GM21825 (cell line): Measurements from ENCODE around the gene UACA.

ENCODE experiments used
- ATAC-seq: cut with Tn5 transposase; IDR thresholded peaks from one replicate; pipeline ENCODE4 v1.9.1; 2021; ENCODE audit warnings: mild to moderate bottlenecking, moderate library complexity; ENCODE audit not compliant: unreplicated experiment

Gene UACA

DNA sequence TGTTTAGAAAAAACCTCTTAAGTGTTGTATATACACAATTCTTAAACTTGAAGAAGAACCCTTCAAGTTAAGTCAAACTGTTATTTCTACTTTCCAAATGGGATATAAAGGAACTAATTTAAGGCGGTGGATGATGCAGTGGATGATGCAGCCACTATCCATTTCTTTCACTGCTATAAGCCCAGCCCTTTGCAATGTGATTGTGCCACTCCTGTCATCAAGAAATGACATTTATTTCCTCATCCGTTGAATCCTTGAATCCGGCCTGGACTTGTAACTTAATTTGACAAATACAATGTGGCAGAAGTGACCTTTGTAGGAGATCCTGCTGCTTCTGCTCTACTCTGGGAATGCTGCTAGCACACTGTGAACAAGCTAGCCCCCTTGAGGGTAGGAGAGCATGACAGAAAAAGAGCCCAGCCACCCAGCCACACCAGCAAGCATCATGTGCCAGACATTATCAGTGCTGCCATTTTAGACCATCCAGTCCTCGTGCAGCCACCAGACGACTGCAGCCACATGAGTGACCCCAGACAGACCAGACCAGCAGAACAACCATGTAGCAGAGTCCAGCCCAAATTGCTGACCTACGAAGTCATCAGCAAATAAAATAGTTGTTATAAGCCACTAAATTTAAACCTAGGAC is 47.4 kb downstream of the UACA start:
- no peak for ATAC-seq

DNA sequence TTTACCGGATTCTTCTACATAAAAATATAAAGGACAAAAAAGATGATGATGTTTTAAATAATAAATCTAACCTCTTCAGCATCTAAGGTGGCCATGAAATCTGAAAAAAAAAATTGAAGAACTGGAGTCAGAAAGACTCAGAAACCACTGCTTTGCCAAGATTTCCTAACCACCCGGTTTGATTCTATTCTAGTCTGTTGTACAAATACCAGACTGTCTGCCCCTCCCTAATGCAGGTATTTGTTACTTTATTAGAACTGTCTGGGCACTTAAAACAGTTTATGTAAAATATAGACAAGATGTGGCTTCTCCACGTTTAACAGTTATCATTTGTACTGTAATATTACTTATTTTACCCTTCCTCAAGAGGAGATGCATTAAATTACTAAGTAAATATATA is 48.8 kb downstream of the UACA start:
- ATAC-seq: no peak

DNA sequence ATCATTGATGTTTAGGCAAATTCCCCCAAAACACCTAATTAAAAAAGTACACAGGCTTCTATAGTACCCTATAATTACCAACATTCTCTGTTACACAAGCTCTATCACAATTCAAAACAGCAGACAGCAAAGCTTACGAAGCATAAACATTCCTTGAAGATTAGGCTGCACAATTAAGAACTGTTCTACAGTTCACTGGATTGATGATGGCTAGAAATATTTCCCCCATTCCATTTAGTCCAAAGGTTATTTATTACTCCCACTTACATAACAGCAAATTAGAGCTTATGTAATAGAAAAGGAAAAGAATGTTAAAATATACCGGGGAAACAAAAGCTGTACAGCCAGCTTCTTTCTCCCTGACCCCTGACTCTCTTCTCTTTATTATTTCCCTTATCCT is 49.3 kb downstream of the UACA start:
- ATAC-seq: no peak

DNA sequence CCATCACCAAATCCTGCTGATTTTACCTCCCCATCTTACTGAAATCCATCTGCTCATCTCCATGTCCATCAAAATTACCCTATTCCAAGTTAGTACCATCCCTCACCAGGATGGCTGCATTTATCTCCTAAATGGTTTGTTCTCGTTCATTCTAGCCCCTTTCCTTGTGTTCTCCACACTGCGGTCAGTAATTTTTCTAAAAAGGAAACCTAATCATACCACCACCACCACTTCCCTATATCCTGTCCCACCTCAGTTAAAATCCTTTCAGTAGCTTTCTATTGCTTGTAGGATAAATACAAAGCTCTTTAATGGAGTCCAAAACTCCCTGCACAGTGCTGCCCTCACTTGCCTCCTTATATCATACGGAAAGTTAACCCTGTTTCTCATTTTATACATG is 51.1 kb downstream of the UACA start:
- no peak for ATAC-seq

DNA sequence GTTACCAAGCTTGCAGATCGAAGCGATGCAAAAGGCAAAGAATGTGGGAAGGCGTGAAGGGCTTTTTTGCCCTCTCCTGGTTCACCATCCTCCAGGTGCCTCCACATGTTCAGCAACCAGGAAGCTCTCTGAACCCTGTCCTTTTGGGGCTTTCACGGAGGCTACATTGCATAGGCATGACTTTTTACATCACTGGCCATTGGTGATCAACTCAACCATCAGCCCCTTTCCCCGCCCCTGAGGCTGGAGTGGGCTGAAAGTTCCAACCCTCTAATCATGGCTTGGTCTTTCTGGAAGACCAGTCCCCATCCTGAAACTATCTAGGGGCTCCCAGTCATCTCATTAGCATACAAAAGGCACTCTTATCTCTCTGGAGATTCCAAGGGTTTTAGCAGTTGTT is 52.6 kb downstream of the UACA start:
- ATAC-seq: no peak

DNA sequence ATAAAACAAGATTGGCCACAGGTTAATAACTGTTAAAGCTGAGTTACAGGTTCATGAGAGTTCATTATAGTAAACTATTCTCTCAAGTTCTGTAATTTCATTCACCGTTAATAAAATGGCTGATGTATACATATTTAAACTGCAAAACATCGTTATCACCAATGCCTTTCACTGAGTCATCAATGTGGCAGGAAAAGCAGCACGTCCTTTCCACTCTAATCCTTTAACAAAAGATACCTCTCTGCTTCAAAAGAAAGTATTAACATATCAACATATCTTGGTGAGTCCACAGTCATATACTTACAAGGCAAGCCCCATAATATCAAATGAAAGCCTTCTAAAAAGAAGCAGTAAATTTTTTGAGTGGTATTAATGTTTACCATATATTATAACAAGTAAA is 54.5 kb downstream of the UACA start:
- ATAC-seq: no peak

DNA sequence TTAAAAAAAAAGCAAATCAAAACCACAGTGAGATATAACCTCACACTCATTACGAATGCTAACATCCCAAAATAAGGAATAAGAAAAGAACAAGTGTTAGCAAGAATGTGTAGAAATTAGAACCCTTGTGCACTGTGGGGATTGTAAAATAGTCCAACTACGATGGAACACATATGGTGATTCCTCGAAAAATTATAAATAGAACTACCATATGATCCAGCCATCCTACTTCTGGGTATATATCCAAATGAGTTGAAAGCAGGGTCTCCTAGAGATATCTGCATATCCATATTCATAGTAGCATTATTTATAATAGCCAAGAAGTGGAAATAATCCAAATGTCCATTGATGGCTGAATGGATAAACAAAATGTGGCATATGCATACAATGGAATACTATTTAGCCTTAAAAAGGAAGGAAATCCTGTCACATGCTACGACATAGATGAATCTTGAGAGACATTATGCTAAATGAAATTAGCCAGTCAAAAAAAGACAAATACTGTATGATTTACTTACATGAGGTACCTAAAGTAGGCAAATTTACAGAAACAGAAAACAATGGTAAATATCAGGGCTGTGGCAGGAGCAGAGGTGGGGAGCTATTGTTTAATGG is 55.6 kb downstream of the UACA start:
- no peak for ATAC-seq

DNA sequence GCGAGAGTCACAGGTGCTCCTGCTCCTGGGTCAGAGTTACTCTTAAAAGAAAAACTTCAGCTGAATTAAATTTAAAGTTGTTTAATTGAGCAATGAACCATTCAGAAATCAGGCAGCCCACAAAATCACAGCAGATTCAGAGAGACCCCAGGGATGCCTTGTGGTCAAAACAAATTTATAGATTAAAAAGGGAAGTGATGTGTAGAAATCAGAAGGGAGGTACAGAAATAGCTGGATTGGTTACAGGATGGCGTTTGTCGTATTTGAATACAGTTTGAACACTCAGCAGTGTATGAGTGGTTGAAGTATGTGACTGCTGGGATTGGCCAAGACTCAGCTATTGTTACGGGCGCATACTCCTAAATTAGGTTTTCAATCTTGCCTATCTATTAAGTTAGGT is 58.6 kb downstream of the UACA start:
- no peak for ATAC-seq

DNA sequence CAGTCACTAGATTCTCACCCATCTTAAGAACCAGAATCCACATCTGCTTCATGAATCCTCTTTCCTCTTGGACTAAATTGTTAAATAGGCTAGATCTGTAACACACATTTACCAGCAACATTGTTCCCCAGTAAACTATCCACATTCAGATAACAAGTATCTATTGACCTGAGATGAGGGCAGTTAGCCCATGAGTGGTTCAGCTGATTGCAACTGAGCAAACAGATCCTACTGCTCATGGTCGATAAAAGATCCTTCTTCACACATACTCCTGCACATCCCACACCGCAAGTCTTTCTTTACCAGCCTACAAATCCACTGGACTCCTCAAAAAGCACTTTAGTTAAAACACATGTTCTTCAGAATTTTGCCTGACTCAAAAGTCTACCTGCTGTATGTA is 59.2 kb downstream of the UACA start:
- ATAC-seq: no peak

DNA sequence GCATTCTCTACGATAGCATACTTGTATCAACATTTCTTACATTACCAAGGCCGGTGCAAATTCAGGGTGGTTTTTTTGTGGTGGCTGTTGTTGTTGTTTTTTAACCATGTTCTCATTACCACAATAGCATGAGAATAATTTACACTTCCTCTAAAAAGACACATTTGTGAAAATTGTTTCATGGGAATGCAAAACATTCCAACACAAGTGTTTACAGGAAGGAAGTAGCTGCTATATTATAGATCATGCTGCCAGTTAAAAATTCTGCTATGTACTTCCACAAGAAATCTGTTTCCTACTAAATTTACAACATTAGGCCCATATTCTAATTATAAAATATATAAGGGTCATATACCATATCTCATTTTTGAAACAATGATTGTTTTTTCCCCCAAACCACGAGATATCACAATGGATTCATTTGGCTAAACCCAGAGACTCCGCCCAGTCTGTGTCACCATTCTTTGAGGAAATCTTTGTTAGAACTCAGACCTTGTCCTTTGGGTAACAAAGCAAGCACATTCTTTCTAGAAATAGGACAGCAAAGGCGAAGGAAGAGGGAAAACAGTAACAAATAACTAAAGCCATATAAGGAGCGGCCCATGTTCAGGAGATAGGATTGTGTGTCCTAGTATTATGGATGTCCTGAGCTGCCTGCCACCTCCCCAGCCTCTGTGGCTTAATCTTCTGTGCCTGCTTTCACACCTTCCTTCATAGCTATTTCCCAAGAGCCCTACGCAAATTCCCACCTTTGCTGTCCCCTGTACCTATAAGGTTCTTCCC is 60.1 kb downstream of the UACA start:
- ATAC-seq: no peak

DNA sequence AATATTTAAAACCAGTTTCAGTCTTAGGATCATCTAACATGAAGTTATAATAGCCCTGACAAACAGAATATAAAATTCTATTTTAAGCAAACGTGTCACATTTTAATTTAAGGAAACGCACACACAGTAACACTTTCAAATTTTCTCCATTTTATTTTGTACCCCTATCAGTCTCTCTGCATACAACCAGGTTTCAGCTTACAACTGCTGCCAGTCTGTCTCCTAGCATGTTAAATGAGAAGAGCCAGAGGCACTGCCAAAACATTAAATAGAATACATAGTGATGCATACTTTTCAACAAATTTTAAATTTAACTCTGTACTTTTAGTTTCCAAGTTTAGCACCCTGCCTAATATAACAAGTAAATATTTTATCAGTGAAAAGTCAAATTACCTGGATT is 60.8 kb downstream of the UACA start:
- no peak for ATAC-seq

DNA sequence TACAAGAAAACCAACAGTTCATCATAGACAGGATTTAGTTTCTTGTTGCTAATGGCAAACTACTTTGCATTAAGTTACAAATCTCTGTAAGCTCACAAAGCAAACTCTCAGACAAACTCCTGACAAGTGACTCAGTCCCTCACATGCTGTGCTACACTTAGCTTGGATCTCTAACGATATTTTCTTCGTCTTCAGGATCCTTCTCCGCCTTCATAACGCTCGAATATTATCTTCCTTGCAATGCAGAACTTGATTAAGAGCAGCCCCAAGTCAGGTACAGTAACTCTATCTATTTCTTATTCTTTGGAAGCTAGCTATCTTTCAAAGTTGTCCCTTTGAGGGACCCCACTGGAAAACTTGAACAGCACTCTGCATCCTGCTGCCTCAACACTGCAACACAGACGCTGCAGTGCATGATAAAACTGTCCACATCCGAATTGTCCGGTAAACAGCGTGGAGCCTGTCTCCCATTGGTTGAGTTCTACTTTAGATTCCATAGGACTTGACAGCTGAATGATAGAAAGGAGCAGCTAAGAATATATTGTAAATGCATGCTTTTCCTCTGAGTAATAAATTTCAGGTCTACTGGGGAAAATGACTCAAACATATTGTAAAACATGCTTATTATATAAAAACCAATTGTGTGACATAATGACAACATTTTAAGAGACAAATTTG is 61.3 kb downstream of the UACA start:
- no peak for ATAC-seq

DNA sequence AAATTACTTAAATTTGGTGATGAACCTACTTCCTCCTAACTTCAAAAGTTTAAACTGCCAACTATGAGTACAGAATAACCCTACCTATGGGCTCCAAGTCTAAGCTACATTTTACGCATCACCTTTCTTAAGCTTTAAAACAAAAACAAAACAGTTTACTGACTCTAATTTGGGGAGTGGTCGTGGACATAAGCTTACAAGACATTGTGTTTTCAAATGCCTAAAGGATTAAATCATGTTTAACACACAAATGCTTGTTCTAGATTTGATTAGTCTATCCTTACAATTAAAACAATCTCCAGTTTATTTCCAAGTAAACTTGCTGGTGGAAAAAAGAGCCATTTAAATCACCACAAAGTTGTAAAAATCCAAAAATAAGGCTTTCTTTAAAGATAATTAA is 62.2 kb downstream of the UACA start:
- ATAC-seq: no peak

DNA sequence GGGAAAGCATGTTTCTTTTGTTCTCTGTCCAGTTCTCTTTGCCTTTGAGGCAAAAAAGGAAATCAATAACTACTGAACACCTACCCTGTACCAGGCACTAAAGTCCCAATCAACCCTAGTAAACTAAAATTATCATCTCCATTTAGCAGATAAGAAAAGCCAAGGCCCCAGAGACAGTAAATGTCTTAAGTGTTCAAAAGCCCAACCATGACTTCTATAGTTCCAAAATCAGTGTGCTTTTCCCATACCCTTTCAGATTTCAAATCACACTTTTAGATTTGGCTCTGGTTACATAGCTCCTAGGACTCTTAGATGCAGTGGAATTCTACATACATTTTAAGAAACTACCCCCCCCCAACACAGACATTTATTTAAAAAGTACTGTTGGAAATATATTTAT is 63.5 kb downstream of the UACA start:
- ATAC-seq: no peak

DNA sequence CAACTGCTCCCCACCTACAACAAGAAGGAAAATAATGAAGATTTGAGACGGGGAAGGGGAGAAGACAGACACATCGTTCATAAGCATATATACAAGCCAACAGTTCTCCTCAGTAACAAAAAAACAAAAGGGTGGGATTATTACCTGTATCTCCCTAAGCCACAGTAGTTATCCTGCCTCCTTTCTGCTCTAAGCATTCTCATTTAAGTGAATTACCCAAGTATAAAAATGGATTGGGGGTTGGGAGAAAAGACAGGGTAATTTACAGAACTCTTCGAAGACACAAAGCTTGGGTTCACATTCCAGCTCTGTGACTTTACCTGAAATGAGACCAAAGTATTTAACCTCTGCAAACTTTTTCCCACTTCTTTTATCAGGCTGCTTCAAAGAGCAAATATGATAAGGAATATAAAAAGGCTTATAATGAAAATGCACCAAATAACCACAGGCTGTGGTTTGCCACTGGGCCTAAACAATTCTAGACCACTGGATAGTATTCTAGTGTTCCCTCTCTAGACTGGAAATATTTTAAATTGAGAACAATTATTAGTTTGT is 64.4 kb downstream of the UACA start:
- no peak for ATAC-seq

DNA sequence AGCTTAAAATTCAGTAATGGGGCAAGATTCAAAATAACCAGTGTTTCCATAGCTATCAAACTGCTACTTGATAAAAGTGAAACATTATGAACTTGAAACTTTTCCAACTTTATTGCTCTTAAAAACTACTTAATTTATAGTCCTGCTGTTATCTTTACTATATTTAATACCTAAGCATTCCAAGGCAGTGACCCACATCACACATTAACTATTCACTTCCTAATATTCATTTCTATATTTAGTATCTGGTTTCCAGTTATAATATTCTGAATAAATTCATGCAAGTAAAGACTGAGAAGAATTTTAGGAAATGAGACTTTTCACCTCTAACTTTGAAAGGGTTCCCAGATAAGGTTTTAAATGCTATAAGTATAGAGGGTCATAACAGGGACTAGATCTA is 64.9 kb downstream of the UACA start:
- no peak for ATAC-seq

DNA sequence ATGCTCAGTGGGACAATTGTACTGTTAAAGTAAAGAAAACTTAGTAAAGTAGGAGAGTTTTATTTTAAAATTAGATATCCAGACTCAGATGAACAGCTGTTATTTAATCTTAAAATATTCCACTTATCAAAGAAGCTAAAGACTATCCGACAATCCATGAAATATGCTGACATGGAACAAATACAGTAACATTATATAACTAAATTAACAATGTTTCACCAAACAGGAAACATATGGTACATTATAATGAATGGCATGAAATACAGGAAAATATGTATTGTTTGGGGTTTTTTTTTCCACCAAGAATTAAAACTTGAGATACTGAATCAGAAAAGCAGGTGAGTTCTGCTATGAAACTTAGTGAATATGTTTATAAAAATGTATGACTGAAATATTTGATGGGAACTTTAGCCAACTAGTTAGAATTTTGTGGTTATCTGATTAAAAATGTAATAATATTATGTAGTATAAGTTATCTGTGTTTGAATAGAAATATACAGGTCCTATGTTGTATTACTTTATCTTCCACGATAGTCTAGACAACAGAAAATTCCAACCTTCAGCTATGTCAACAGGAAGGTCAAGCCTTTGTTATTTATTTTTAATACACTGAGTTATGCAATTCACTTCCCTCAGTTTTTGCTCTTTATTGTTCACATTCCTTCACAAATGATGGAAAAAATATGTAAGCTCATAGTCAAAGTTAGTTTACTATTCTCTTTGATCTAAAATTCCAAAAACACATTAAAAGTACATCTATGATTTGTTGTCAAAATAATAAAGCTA is 72.7 kb downstream of the UACA start:
- ATAC-seq: no peak

DNA sequence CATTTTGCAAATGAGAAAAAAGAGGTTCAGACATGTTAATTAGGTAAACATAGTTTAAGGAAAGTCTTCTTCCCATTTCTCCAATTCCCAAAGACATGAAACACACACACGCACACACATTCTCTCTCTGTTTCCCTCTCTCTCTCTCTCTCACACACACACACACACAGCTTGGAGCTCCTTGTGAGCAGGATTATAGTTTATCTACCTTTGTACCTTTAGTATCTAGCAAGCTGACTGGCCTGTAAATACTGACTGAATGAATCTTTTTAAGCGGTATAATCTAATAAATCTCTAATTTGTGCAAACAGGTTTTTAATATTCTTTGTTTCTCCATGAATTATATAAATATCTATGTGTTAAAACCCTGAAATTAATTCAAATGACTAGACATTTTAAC is 73.3 kb downstream of the UACA start:
- no peak for ATAC-seq

DNA sequence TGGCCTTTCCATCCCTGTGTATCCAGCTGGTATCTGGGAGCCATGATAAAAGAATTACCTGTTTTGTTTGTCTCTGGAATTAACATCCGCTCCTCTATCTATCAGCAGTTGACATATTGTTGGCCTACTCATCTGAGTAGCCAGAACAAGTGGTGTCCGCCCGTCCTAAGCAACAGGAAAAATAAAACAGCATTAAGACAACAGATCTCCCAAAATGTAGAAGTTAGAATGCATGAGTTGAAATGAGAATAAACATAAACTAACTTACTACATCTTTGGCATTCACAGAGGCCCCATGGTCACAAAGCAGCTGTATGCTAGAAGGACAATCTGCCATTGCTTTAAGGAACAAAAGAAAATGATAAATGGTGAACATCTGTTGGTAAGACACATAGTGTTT is 75.9 kb downstream of the UACA start:
- no peak for ATAC-seq

DNA sequence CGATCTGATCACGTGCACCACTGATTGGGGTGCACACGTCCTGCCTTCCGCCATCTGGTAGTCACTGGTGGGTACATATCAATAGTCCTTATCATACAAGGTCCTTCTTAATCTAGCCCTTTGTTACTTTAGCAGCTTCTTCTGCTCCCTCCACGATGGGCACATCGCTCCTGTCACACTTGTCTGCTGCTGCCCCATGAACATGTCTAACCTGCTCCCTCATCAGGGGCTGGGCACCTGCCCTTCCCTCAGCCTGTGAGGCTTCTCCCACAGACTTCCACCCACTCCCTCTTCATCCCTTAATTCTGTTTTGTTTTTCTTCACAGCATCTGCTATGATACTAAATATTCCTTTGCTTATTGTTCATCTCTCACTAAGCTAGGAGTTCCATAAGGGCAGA is 82.5 kb downstream of the UACA start:
- ATAC-seq: no peak

DNA sequence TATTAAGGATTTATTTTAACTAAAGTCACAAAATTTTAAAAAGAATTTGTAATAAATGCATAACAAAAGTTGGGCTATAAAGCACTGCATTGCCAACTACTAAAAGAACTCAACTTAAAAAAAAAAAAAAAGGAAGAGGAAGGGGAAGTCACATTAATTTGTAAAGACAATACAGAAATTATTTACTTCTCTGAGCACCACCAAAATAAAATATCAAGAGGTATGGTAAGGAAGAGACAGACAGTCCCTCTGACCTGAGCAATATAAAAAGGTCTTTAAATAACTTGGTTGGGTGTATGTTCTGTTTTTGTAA is 83.5 kb downstream of the UACA start:
- no peak for ATAC-seq
